SK-N-MC (cell line): ENCODE measurements around the gene DNAH10.

ENCODE experiments used
- EZH2 ChIP-seq: fragments of 200-600 bp; sonication (generic); IDR thresholded peaks from one replicate; pipeline ENCODE4 v1.6.1; 2017; ENCODE audit warnings: antibody characterized with exemption
- POLR2AphosphoS5 ChIP-seq: IDR thresholded peaks from 2 replicates; pipeline ENCODE4 v1.6.1; 2012; ENCODE audit warnings: mild to moderate bottlenecking, low read depth, low read length, borderline replicate concordance

- no peak for TF ChIP-seq POLR2AphosphoS5
- no peak for TF ChIP-seq EZH2
Measured at GRCh38 chr12:123813349-123813748, 51.2 kb downstream of the DNAH10 start.
